HG03064 (cell line): ENCODE measurements around the gene MPPED1.

Experiments used
- ATAC-seq: cut with Tn5 transposase; IDR thresholded peaks from one replicate; pipeline ENCODE4 v1.9.1; 2021; ENCODE audit warnings: low read depth; ENCODE audit not compliant: unreplicated experiment

The MPPED1 gene

GRCh38 chr22:43428005-43428485 lies 16.2 kb downstream of the MPPED1 start:
- ATAC-seq = no peak

- no peak for ATAC-seq
These were observed 16.7 kb downstream of the MPPED1 start for GRCh38 chr22:43428521-43428920.

- ATAC-seq = no peak
These were observed 17.6 kb downstream of the MPPED1 start for GRCh38 chr22:43429426-43429825.

DNA sequence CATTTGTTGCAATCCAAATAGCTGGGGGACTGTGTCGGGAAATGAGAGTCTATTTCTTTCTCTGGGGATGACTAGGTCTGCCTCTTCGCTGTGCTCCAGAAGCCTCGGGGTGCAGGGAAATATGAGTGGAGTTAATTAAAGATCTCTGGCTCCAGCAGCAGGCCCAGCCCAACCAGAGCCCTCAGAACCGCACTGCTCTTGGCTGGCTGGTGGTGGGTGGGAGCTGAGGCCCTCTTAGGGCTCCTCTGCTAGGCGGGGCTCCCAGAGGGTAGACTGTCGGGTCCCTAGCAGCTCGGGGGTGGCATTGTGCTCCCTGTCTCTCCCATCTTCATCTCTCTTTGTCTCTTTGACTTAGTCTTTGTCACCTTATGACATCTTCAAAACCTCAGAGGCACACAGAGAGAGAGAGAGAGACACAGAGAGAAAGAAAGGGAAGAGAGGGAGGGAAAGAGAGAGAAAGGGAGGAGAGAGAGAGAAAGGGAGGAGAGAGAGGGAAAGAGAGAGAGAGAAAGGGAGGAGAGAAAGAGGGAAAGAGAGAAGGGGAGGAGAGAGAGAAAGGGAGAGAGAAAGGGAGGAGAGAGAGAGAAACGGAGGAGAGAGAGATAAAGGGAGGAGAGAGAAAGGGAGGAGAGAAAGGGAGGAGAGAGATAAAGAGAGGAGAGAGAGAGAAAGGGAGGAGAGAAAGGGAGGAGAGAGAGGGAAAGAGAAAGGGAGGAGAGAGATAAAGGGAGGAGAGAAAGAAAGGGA lies 20.2 kb downstream of the MPPED1 start:
- ATAC-seq = no peak

GRCh38 chr22:43432883-43433415 lies 21.1 kb downstream of the MPPED1 start:
- no peak for ATAC-seq

- no peak for ATAC-seq
These were observed 21.8 kb downstream of the MPPED1 start for GRCh38 chr22:43433451-43434274.

GRCh38 chr22:43434275-43434927 lies 22.6 kb downstream of the MPPED1 start:
- no peak for ATAC-seq

- no peak for ATAC-seq
These were observed 23.1 kb downstream of the MPPED1 start for GRCh38 chr22:43434928-43435311.

DNA sequence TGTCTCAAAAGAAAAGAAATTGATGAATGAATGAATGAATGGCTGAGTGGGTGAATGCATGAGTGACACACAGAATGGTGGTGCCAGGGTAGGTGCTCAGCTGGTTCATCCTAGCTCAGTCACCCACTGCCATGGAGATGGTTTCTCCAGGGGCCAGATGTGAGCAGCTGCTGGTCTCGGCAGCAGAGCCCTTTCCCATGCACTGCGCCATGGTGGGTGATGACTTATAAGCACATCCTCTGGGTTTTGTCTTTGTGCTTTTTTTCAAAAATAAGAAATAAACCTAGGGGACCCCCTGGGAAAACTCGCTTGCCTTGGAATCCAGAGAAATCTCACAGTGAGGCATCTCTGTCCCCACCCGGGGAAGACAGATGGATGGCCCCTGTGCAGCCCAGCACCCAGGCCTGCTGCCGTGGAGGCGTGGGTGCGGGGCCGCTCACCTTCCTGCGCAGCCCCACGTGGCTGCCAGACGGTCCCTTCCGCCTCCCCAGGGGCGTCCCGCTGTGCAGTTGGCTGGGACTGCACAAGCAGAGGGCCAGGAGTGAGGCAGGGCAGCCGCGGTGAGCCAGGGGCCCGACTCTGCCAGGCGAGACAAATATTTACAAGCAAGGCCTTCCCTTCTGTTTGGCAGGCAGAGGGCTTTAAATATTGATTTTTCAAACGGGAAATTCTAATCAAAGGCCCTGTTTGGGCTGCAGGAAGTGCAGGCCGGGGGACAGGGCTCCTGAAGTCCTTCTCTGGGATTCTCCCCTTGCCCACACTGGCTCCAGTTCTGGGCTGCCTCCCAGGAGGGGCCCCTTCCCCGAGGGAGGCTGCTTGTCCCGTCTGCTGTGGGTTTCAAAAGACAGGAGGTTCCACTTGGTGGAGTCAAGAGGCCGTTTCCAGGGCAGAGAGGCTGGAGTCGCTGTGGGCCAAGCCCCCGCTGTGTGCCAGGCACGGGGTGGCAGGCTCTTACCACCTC lies 24.3 kb downstream of the MPPED1 start:
- ATAC-seq = no peak

- ATAC-seq = no peak
These were observed 25.1 kb downstream of the MPPED1 start for GRCh38 chr22:43436868-43437267.

GRCh38 chr22:43437871-43438475 lies 26.2 kb downstream of the MPPED1 start:
- ATAC-seq = no peak

- ATAC-seq = no peak
These were observed 27.0 kb downstream of the MPPED1 start for GRCh38 chr22:43438666-43439347.

GRCh38 chr22:43439368-43440103 lies 27.7 kb downstream of the MPPED1 start:
- ATAC-seq = no peak

GRCh38 chr22:43440104-43440387 lies 28.2 kb downstream of the MPPED1 start:
- no peak for ATAC-seq

DNA sequence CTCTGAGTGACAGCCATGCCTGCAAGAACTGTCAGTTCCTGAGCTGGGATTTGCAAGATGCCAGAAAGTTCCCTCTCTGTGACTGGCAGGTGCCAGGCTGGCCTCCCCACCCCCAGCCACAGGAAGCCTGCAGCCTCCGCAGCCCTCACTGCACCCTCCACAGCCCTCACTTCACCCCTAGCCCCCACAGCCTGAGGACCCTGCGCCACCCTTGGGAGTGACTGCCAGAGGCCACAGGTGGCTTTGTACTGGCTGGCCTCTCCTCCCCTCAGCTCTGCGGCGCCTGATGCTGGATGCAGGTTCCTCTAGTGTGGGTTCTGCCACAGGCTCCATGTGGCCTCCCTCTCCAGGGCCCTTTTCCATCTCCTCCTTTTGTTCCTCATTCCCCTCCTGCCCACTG lies 28.7 kb downstream of the MPPED1 start:
- no peak for ATAC-seq

DNA sequence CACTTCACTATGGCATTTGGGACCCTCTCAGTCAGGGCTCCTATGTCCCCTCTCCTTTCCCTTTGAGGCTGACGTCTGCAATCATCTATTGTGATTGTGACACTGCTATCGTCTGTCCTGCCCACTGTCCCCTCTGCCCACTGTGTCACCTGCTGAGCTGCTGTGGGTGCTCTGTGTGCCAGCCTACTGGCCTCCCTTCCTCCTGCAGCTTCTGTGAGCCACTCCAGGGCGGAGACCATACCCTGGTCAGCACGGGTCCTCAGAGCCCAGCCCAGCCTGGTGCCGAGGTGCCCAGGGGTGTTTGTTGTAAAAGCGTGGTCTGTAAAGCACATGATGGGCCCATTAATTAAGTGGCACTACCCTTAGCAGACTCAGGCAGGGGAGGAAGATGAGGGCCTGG lies 29.4 kb downstream of the MPPED1 start:
- no peak for ATAC-seq

DNA sequence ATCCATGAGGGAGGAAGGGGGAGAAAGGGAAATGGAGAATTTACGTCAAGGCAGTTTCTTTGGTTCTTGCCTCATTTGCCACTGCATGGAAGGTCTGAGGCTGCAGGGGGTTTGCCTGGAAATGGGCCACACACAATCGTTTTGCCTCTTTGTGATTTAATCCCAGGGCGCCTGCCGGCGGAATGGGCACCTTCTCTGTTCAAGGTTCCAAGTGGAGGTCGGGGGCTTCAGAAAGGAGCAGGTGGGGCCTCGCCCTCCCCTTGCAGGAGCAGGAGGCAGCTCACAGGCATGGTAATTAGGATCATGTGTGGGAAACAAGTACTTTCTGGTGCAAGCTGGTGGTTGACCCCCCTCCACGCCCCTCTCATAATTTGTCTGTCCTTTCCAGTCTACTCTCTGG lies 29.9 kb downstream of the MPPED1 start:
- no peak for ATAC-seq

GRCh38 chr22:43442386-43443151 lies 30.8 kb downstream of the MPPED1 start:
- no peak for ATAC-seq
